Spleen (tissue), 11 donors: ENCODE data around the gene RASEF. TPM values are rescaled to one million over a fixed set of nuclear protein-coding genes. Genes with fewer than 3 reads are reported as not detected.

Source experiments
- DNase-seq: peaks from one replicate; pipeline ENCODE4 v3.0.0-alpha.2; 2020
- H3K27ac ChIP-seq, 8 donors: fragments of 200-600 bp; sonication (generic) in 7 of 8; 1 replicate in 4 of 8; 2 replicates in 4 of 8; pipeline versions ENCODE4 v1.5.0 to v1.8.0; 2016 to 2021; ENCODE audit warnings: inconsistent platforms in 4 of 8, mild to moderate bottlenecking in 4 of 8, moderate library complexity in 1 of 8
- H3K27me3 ChIP-seq, 7 donors: fragments of 200-600 bp; sonication (generic) in 6 of 7; replicated peaks in 1 of 7; 1 replicate in 4 of 7; 2 replicates in 3 of 7; pipeline versions ENCODE4 v1.5.0 to v1.8.0; 2016 to 2021; ENCODE audit warnings: inconsistent platforms in 3 of 7, mild to moderate bottlenecking in 1 of 7
- H3K36me3 ChIP-seq, 6 donors: fragments of 200-600 bp; sonication (generic) in 5 of 6; 1 replicate in 4 of 6; 2 replicates in 2 of 6; pipeline versions ENCODE4 v1.5.0 to v1.8.0; 2016 to 2021; ENCODE audit warnings: inconsistent platforms in 2 of 6
- H3K4me1 ChIP-seq, 6 donors: fragments of 200-600 bp; sonication (generic) in 5 of 6; 1 replicate in 3 of 6; 2 replicates in 3 of 6; pipeline versions ENCODE4 v1.5.0 to v1.8.0; 2016 to 2021; ENCODE audit warnings: inconsistent platforms in 3 of 6
- H3K4me3 ChIP-seq, 8 donors: fragments of 200-600 bp; sonication (generic) in 7 of 8; 1 replicate in 4 of 8; 2 replicates in 4 of 8; pipeline versions ENCODE4 v1.5.0 to v1.8.0; 2016 to 2021; ENCODE audit warnings: inconsistent platforms in 4 of 8, mild to moderate bottlenecking in 4 of 8, moderate library complexity in 2 of 8
- H3K9me3 ChIP-seq, 8 donors: fragments of 200-600 bp; sonication (generic) in 7 of 8; 1 replicate in 4 of 8; 2 replicates in 4 of 8; pipeline versions ENCODE4 v1.5.0 to v1.8.0; 2016 to 2021; ENCODE audit warnings: inconsistent platforms in 4 of 8
- CTCF ChIP-seq, 11 experiments: fragments of 200-600 bp in 7 of 11; fragments of 450-650 bp in 4 of 11; sonication (generic) in 4 of 11; IDR thresholded peaks in 8 of 11; conservative IDR thresholded peaks in 3 of 11; 1 replicate in 7 of 11; 2 replicates in 4 of 11; pipeline versions ENCODE4 v1.4.0 to v1.8.0; 2016 to 2021; ENCODE audit warnings: antibody characterized with exemption in 11 of 11, inconsistent platforms in 4 of 11, mild to moderate bottlenecking in 1 of 11
- POLR2A ChIP-seq, 3 donors: fragments of 450-650 bp; IDR thresholded peaks; one replicate each; pipeline ENCODE4 v1.5.1; 2017; ENCODE audit warnings: antibody characterized with exemption in 3 of 3, mild to moderate bottlenecking in 1 of 3
- POLR2AphosphoS5 ChIP-seq, 3 donors: sonication (generic); formaldehyde crosslinking; IDR thresholded peaks; one replicate each; pipeline ENCODE4 v1.5.1; 2017; ENCODE audit warnings: antibody characterized with exemption in 3 of 3
- WGBS, 5 donors: extraction: QIAGEN DNeasy Blood & Tissue Kit in 3 of 5; methylation state at CpG; one replicate each; pipeline versions ENCODE4 v1.1.5 to v1.1.7; 2013 to 2018; 5-methylcytosine and 5-hydroxymethylcytosine counted together
- intact Hi-C: fragments of 100-400 bp; cut with DNase I; formaldehyde crosslinking; loops from one replicate; pipeline ENCODE4 v1.15.0; 2023; ENCODE audit warnings: low total_unique reads
- polyA plus RNA-seq, 3 donors: library from polyadenylated mRNA; stranded (reverse); fragments of 200-250 nt; gene quantifications; one replicate each; pipeline ENCODE4 v1.2.1, GENCODE V29; 2013
- total RNA-seq, 7 donors: library from RNA; depleted of rRNA in 3 of 7; stranded (reverse); fragments of >200 nt in 3 of 7; fragmentation: NEBNext Ultra II Directional in 4 of 7; extraction: Animal tissue kit (Norgen Biotek cat#: 25700) in 4 of 7; gene quantifications; one replicate each; pipeline versions ENCODE4 v1.1.0 to v1.2.1, GENCODE V29; 2016 to 2021
- donor health status: healthy with polysubstance abuse.
- donor health status: DM: no; HTN: no; CAD: no; lungs with moderate emphysema.
- donor health status: DM: no; HTN: no; CAD: no.
- donor health status: Bipolar disorder and iron deficiency.
- donor health status: healthy.
- donor health status: DM: no; HTN: no; CAD: no.
- donor health status: DM: yes; HTN: yes; CAD: no.

RASEF gene
- total and polyA plus RNA-seq, 10 donors = 0.04 to 0.72 (median 0.21) TPM

DNA sequence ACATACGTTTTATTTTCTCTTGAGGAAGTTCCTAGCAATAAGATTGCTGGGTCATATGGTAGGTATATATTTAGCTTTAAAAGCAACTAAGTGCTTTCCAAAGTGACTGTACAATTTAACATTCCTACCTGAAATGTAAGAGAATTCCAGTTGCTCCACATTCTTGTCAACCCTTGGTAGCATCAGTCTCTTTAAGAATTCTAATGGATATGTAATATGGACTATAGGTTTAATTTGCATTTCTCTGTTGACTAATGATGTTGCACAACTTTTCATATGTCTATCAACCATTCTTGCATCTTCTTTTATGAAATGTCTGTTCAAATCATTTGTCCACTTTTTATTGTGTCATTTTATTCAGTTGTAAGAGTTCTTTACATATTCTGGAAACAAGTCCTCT is 6.7 kb upstream of the RASEF start:
- intact Hi-C loops = no loop called here
- H3K27ac ChIP-seq = no peak overlapping the region
- H3K4me1 ChIP-seq = no peaks in the 10 kb centered on the region

GRCh38 chr9:83068414-83068813 is 5.5 kb upstream of the RASEF start:
- H3K4me3 ChIP-seq = no peak overlapping the region
- no peak for DNase-seq
- no peaks in the 10 kb centered on the region for H3K4me1 ChIP-seq
- H3K9me3 ChIP-seq = no peaks in the 10 kb centered on the region
- peaks cover 0 to 40% (median 18%) of the 10 kb centered on the region in 7 donors for H3K27me3 ChIP-seq
- WGBS, 5 donors = 68 to 87% (median 74%) methylated on average over 1 of the region's 1 CpG
- TF ChIP-seq POLR2AphosphoS5 (IDR thresholded peaks at IDR 0.05) (no peak), CTCF (IDR thresholded peaks at IDR 0.05 in 8 of 11, conservative IDR thresholded peaks at IDR 0.05 in 3 of 11) (no peak), POLR2A (IDR thresholded peaks at IDR 0.05) (no peak)
- H3K27ac ChIP-seq = no peak overlapping the region
- H3K36me3 ChIP-seq = no peaks in the 10 kb centered on the region
- intact Hi-C loops = no loop called here

More for the DNA sequence above, 6.7 kb upstream of the RASEF start:
- Histone ChIP-seq H3K27me3 (peaks cover 0 to 27% (median 5%) of the 10 kb centered on the region in 7 donors), H3K4me3 (no peak overlapping the region), H3K9me3 (no peaks in the 10 kb centered on the region), H3K36me3 (no peaks in the 10 kb centered on the region)
- WGBS, 5 donors = 45 to 58% (median 51%) methylated on average over 1 of the region's 1 CpG
- no peak for TF ChIP-seq POLR2A (IDR thresholded peaks at IDR 0.05)
- no peak for TF ChIP-seq POLR2AphosphoS5 (IDR thresholded peaks at IDR 0.05)
- no peak for TF ChIP-seq CTCF (IDR thresholded peaks at IDR 0.05 in 8 of 11, conservative IDR thresholded peaks at IDR 0.05 in 3 of 11)
- no peak for DNase-seq

- TF ChIP-seq CTCF (IDR thresholded peaks at IDR 0.05 in 8 of 11, conservative IDR thresholded peaks at IDR 0.05 in 3 of 11) = no peak
- no peak for TF ChIP-seq POLR2AphosphoS5 (IDR thresholded peaks at IDR 0.05)
- TF ChIP-seq POLR2A (IDR thresholded peaks at IDR 0.05) = no peak
- no peaks in the 10 kb centered on the region for H3K36me3 ChIP-seq
- peaks cover 0 to 7% (median 5%) of the 10 kb centered on the region in 6 donors for H3K4me1 ChIP-seq
- intact Hi-C loops = no loop called here
- WGBS, 5 donors = 79 to 85% (median 84%) methylated on average over 2 of the region's 2 CpGs
- no peak overlapping the region for H3K4me3 ChIP-seq
- peaks cover 0 to 44% (median 26%) of the 10 kb centered on the region in 7 donors for H3K27me3 ChIP-seq
- no peak for DNase-seq
- peaks cover 0 to 7% (median 0%) of the 10 kb centered on the region in 8 donors for H3K9me3 ChIP-seq
- H3K27ac ChIP-seq = no peak overlapping the region
These were observed 4.6 kb upstream of the RASEF start for GRCh38 chr9:83067579-83067978.

GRCh38 chr9:83066771-83067170 is 3.8 kb upstream of the RASEF start:
- no peak overlapping the region for H3K27ac ChIP-seq
- H3K4me1 ChIP-seq = peaks cover 0 to 16% (median 10%) of the 10 kb centered on the region in 6 donors
- 79 to 86% (median 80%) methylated on average over 5 of the region's 5 CpGs for WGBS, 5 donors
- H3K27me3 ChIP-seq = peaks cover 0 to 46% (median 34%) of the 10 kb centered on the region in 7 donors
- H3K4me3 ChIP-seq = no peak overlapping the region
- TF ChIP-seq POLR2AphosphoS5 (IDR thresholded peaks at IDR 0.05) = no peak
- peaks cover 0 to 7% (median 0%) of the 10 kb centered on the region in 8 donors for H3K9me3 ChIP-seq
- intact Hi-C loops = no loop called here
- no peaks in the 10 kb centered on the region for H3K36me3 ChIP-seq
- no peak for DNase-seq

GRCh38 chr9:83065233-83065632 is 2.3 kb upstream of the RASEF start:
- intact Hi-C loops = no loop called here
- 55 to 79% (median 67%) methylated on average over 1 of the region's 1 CpG for WGBS, 5 donors
- TF ChIP-seq POLR2AphosphoS5 (IDR thresholded peaks at IDR 0.05) (no peak), CTCF (IDR thresholded peaks at IDR 0.05 in 8 of 11, conservative IDR thresholded peaks at IDR 0.05 in 3 of 11) (no peak), POLR2A (IDR thresholded peaks at IDR 0.05) (no peak)
- DNase-seq = no peak
- peaks cover 4 to 62% (median 48%) of the 10 kb centered on the region in 7 donors for H3K27me3 ChIP-seq
- H3K27ac ChIP-seq = no peak overlapping the region
- H3K4me1 ChIP-seq = peaks cover 0 to 17% (median 10%) of the 10 kb centered on the region in 6 donors
- no peak overlapping the region for H3K4me3 ChIP-seq
- no peaks in the 10 kb centered on the region for H3K36me3 ChIP-seq
- H3K9me3 ChIP-seq = peaks cover 0 to 7% (median 0%) of the 10 kb centered on the region in 8 donors
